GM12878 (cell line): ENCODE measurements around the gene SRSF7. TPM values are rescaled to one million over a fixed set of nuclear protein-coding genes. Genes with fewer than 3 reads are reported as not detected.
A peak's percentile ranks its signal among the peaks of the same experiment; 100 is the strongest.

Source experiments
- ATAC-seq: fragments of 200-7000 bp; cut with Tn5 transposase; 3 replicates; pipeline ENCODE4 v1.9.1; 2020; ENCODE audit warnings: mild to moderate bottlenecking, moderate library complexity
- BruUV-seq: library from RNA; stranded (reverse); fragments of 400-500 nt; replicated peaks from 2 replicates; lab custom pipeline; 2021; lab: Mats Ljungman, UMichigan
- CTCF ChIA-PET: fragments of 300-600 bp; sonication (Branson Sonifier 250); formaldehyde crosslinking; extraction: SDS; loops from one replicate; lab custom pipeline; 2021; ENCODE audit warnings: inconsistent platforms; lab: Yijun Ruan, JAX
- POLR2A ChIA-PET: fragments of 350-600 bp; formaldehyde crosslinking; extraction: SDS; loops from one replicate; lab custom pipeline; 2021; ENCODE audit warnings: inconsistent platforms; lab: Charles Lee
- RAD21 ChIA-PET: fragments of 300-600 bp; sonication (Branson Sonifier 250); formaldehyde crosslinking; loops from one replicate; lab custom pipeline; 2023; ENCODE audit warnings: antibody characterized with exemption; ENCODE audit not compliant: unreplicated experiment; lab: Charles Lee
- SMC1A ChIA-PET: fragments of 300-600 bp; sonication (Branson Sonifier 250); formaldehyde crosslinking; loops from one replicate; lab custom pipeline; 2023; ENCODE audit not compliant: unreplicated experiment, uncharacterized antibody; lab: Charles Lee
- DNase-seq: peaks from one replicate; pipeline ENCODE4 v3.0.0-alpha.2; 2011; ENCODE audit warnings: low read depth, low spot score
- FAIRE-seq: peaks from 3 replicates; lab custom pipeline; 2011; peaks lifted over from hg19 to GRCh38; lab: Jason Lieb, UNC
- H2AFZ ChIP-seq: 2 replicates; pipeline ENCODE4 v1.6.0; 2011; ENCODE audit warnings: low read depth, low read length, control low read depth; ENCODE audit not compliant: control insufficient read depth
- H3K27ac ChIP-seq: 2 replicates; pipeline ENCODE4 v1.5.1; 2011; ENCODE audit warnings: control low read depth; ENCODE audit not compliant: control insufficient read depth, insufficient read depth
- H3K27me3 ChIP-seq, 2 experiments: replicated peaks in 1 of 2; 2 replicates each; pipeline versions ENCODE4 v1.6.0 to v1.6.1; 2011; ENCODE audit warnings: low read length in 1 of 2; ENCODE audit not compliant: control insufficient read depth in 2 of 2, insufficient read depth in 2 of 2
- H3K36me3 ChIP-seq, 2 experiments: 2 replicates each; pipeline ENCODE4 v1.5.1; 2011; ENCODE audit warnings: low read length in 1 of 2; ENCODE audit not compliant: control insufficient read depth in 2 of 2, insufficient read depth in 2 of 2
- H3K4me1 ChIP-seq: 2 replicates; pipeline ENCODE4 v1.6.1; 2011; ENCODE audit warnings: mild to moderate bottlenecking, low read length, moderate library complexity, mixed read lengths; ENCODE audit not compliant: control insufficient read depth, insufficient read depth
- H3K4me2 ChIP-seq: 2 replicates; pipeline ENCODE4 v1.6.0; 2011; ENCODE audit warnings: control low read depth; ENCODE audit not compliant: control insufficient read depth, insufficient read depth
- H3K4me3 ChIP-seq: fragments of 200-600 bp; sonication (generic); 2 replicates; pipeline ENCODE4 v1.5.1; 2016
- H3K79me2 ChIP-seq: 2 replicates; pipeline ENCODE4 v1.6.0; 2011; ENCODE audit warnings: low read length; ENCODE audit not compliant: control insufficient read depth, insufficient read depth
- H3K9ac ChIP-seq: 2 replicates; pipeline ENCODE4 v1.8.0; 2011; ENCODE audit warnings: low read length, control low read depth, mixed read lengths; ENCODE audit not compliant: control insufficient read depth, insufficient read depth
- H3K9me3 ChIP-seq: replicated peaks from 3 replicates; pipeline ENCODE4 v1.5.1; 2011; ENCODE audit warnings: mild to moderate bottlenecking, low read length; ENCODE audit not compliant: control insufficient read depth, insufficient read depth
- H4K20me1 ChIP-seq: 2 replicates; pipeline ENCODE4 v1.6.0; 2011; ENCODE audit not compliant: control insufficient read depth, insufficient read depth
- CREB1 ChIP-seq: IDR thresholded peaks from 2 replicates; pipeline ENCODE4 v1.6.1; 2012; ENCODE audit warnings: low read depth, mild to moderate bottlenecking, inconsistent platforms
- HCFC1 ChIP-seq: fragments of 150-350 bp; IDR thresholded peaks from 2 replicates; pipeline ENCODE4 v1.6.1; 2014; ENCODE audit warnings: low read length
- PAX8 ChIP-seq: fragments of 450-650 bp; IDR thresholded peaks from 2 replicates; pipeline ENCODE4 v1.6.1; 2017; ENCODE audit warnings: mild to moderate bottlenecking, moderate library complexity
- POLR2A ChIP-seq: IDR thresholded peaks from 2 replicates; pipeline ENCODE4 v1.6.1; 2011; ENCODE audit warnings: low read depth, mild to moderate bottlenecking, low read length
- RAD21 ChIP-seq: IDR thresholded peaks from 2 replicates; pipeline ENCODE4 v1.6.1; 2011; ENCODE audit warnings: mild to moderate bottlenecking, low read depth, low read length, moderate library complexity; ENCODE audit not compliant: insufficient read depth
- SP1 ChIP-seq: IDR thresholded peaks from one replicate; pipeline ENCODE4 v1.6.1; 2011; ENCODE audit warnings: low read depth, low read length
- SPI1 ChIP-seq: IDR thresholded peaks from 2 replicates; pipeline ENCODE4 v1.6.1; 2011; ENCODE audit warnings: low read depth, mild to moderate bottlenecking, low read length, moderate library complexity, borderline replicate concordance; ENCODE audit not compliant: insufficient read depth
- WRNIP1 ChIP-seq: IDR thresholded peaks from 2 replicates; pipeline ENCODE4 v1.6.1; 2011; ENCODE audit warnings: low read depth, low read length, improper control_type of control experiment, borderline replicate concordance
- ZNF217 ChIP-seq: fragments of 450-650 bp; IDR thresholded peaks from 2 replicates; pipeline ENCODE4 v1.6.1; 2017; ENCODE audit warnings: antibody characterized with exemption, mild to moderate bottlenecking
- ZNF24 ChIP-seq: fragments of 450-650 bp; IDR thresholded peaks from 2 replicates; pipeline ENCODE4 v1.6.1; 2017; ENCODE audit warnings: antibody characterized with exemption, mild to moderate bottlenecking
- ZNF384 ChIP-seq: IDR thresholded peaks from 2 replicates; pipeline ENCODE4 v1.6.1; 2012; ENCODE audit warnings: low read depth, mild to moderate bottlenecking, low read length, improper control_type of control experiment, borderline replicate concordance
- WGBS: methylation state at CpG from one replicate; pipeline ENCODE4 v1.1.6; 2016; ENCODE audit warnings: low lambda C conversion rate; ENCODE audit not compliant: insufficient replicate concordance, insufficient coverage; ENCODE audit errors: missing lambda C conversion rate; 5-methylcytosine and 5-hydroxymethylcytosine counted together
- in situ Hi-C: fragments of 300-500 bp; cut with MboI; formaldehyde crosslinking; loops from 9 replicates; pipeline ENCODE4 v1.14.3; 2018; ENCODE audit warnings: mixed read lengths
- intact Hi-C: fragments of 100-400 bp; cut with micrococcal nuclease; formaldehyde crosslinking; loops from one replicate; pipeline ENCODE4 v1.14.2; 2022; ENCODE audit not compliant: unreplicated experiment
- polyA plus RNA-seq, 11 experiments: library from polyadenylated mRNA; depleted of rRNA in 4 of 11; unstranded in 6 of 11; stranded (reverse) in 5 of 11; fragments of >200 nt; fragmentation: Nextera tagmentation in 4 of 11; fragmentation: Illumina TruSeq in 1 of 11; extraction: Ambion mirVana in 4 of 11; extraction: Trizol in 1 of 11; gene quantifications; 1 replicate in 1 of 11; 2 replicates in 10 of 11; pipeline versions ENCODE4 v1.2.1 to v1.2.3, GENCODE V29; 2011 to 2016; ENCODE audit warnings: inconsistent platforms in 2 of 11, missing spikeins in 2 of 11, low read depth in 1 of 11
- total RNA-seq, 4 experiments: library from RNA; depleted of rRNA in 3 of 4; stranded (reverse); fragments of >200 nt in 3 of 4; fragmentation: Illumina TruSeq in 1 of 4; extraction: Trizol in 1 of 4; gene quantifications; 2 replicates each; pipeline versions ENCODE4 v1.2.1 to v1.2.3, GENCODE V29; 2013 to 2021
- TF ChIP-seq, protein P1 (sequence below): fragments of 150-350 bp; IDR thresholded peaks from 2 replicates; pipeline ENCODE4 v1.6.1; 2014; ENCODE audit warnings: mild to moderate bottlenecking, low read depth, low read length
- TF ChIP-seq, protein P2 (sequence below): fragments of 450-650 bp; IDR thresholded peaks from 2 replicates; pipeline ENCODE4 v1.6.1; 2017; ENCODE audit warnings: antibody characterized with exemption, mild to moderate bottlenecking, moderate library complexity
- TF ChIP-seq, protein P3 (sequence below): fragments of 450-650 bp; IDR thresholded peaks from 2 replicates; pipeline ENCODE4 v1.6.1; 2016; ENCODE audit warnings: mild to moderate bottlenecking

Gene SRSF7
- total and polyA plus RNA-seq, 10 of the 15 experiments (the other 5 are each of a cell fraction or from before 2014, with no cell fraction given) = 205 to 785 (median 408) TPM

DNA sequence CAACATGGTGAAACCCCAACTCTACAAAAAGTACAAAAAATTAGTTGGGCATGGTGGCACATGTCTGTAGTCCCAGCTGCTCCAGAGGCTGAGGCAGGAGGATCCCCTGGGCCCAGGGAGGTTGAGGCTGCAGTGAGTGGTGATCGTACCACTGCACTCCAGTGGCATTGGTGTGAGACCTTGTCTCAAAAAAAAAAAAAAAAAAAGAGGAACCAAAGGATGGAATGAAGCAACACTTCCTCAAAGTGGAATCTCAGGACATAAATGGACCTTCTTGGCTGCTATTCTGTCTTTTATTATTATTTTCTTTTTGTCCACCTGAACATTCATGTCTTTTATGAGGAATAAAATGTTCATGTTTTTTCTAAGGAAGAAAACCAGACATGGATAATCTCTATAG lies 40.6 kb upstream of the SRSF7 start:
- ATAC-seq = no peak
- SMC1A ChIA-PET = no interaction called here
- no peaks in the 10 kb centered on the region for H3K79me2 ChIP-seq
- H2AFZ ChIP-seq = no peak overlapping the region
- CTCF ChIA-PET = no interaction called here
- in situ Hi-C loops = no loop called here
- DNase-seq = no peak
- no peaks in the 10 kb centered on the region for H4K20me1 ChIP-seq
- no peaks in the 10 kb centered on the region for H3K9me3 ChIP-seq
- no peak overlapping the region for H3K27ac ChIP-seq
- POLR2A ChIA-PET = no interaction called here
- TF ChIP-seq ZNF24 = no peak
- TF ChIP-seq, protein P1, sequence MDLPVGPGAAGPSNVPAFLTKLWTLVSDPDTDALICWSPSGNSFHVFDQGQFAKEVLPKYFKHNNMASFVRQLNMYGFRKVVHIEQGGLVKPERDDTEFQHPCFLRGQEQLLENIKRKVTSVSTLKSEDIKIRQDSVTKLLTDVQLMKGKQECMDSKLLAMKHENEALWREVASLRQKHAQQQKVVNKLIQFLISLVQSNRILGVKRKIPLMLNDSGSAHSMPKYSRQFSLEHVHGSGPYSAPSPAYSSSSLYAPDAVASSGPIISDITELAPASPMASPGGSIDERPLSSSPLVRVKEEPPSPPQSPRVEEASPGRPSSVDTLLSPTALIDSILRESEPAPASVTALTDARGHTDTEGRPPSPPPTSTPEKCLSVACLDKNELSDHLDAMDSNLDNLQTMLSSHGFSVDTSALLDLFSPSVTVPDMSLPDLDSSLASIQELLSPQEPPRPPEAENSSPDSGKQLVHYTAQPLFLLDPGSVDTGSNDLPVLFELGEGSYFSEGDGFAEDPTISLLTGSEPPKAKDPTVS = no peak
- peak; percentile 39; the same call in 1 of the 2 replicates for TF ChIP-seq SPI1
- TF ChIP-seq ZNF217 = no peak
- 0% methylated on average over 1 of the region's 1 CpG for WGBS
- no TSS peak for BruUV-seq
- no peak for FAIRE-seq
- no peak overlapping the region for H3K4me3 ChIP-seq
- intact Hi-C loops = no loop called here
- H3K36me3 ChIP-seq = no peaks in the 10 kb centered on the region
- RAD21 ChIA-PET = no interaction called here
- H3K4me2 ChIP-seq = no peak overlapping the region
- no peak overlapping the region for H3K9ac ChIP-seq
- no peaks in the 10 kb centered on the region for H3K27me3 ChIP-seq
- H3K4me1 ChIP-seq = no peaks in the 10 kb centered on the region

DNA sequence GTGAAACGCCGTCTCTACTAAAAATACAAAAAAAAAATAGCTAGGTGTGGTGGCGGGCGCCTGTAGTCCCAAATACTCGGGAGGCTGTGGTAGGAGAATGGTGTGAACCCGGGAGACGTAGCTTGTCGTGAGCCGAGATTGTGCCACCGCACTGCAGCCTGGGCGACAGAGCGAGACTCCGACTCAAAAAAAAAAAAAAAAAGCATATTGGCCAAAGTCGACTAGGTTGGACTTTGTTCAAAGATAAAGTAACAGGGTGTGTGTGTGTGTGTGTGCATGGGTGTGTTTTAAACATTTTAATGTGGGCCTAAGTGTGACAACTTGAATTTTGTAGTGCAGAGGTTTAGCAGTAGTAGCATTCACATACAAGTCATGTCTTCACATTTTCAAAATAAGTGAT lies 38.5 kb upstream of the SRSF7 start:
- ChIA-PET CTCF (interaction anchor here (0.6 kb wide), 1 partner anchor 43 kb away, joined by 4 read pairs; no protein-coding TSS in a partner anchor), SMC1A (no interaction called here), POLR2A (interaction anchor here (0.6 kb wide), 1 partner anchor 212 kb away, joined by 3 read pairs; no protein-coding TSS in a partner anchor), RAD21 (no interaction called here)
- in situ Hi-C loops (no loop called here), intact Hi-C loops (no loop called here)
- H2AFZ ChIP-seq = no peak overlapping the region
- H3K4me2 ChIP-seq = no peak overlapping the region
- no peaks in the 10 kb centered on the region for H3K36me3 ChIP-seq
- H3K4me1 ChIP-seq = no peaks in the 10 kb centered on the region
- H3K9ac ChIP-seq = no peak overlapping the region
- no peaks in the 10 kb centered on the region for H3K79me2 ChIP-seq
- no peak overlapping the region for H3K4me3 ChIP-seq
- no TSS peak for BruUV-seq
- no peak overlapping the region for H3K27ac ChIP-seq
- 82% methylated on average over 12 of the region's 14 CpGs for WGBS
- DNase-seq (no peak), ATAC-seq (no peak), FAIRE-seq (no peak)
- no peaks in the 10 kb centered on the region for H3K27me3 ChIP-seq
- H4K20me1 ChIP-seq = no peaks in the 10 kb centered on the region
- no peaks in the 10 kb centered on the region for H3K9me3 ChIP-seq
- TF ChIP-seq POLR2A (no peak), WRNIP1 (no peak), ZNF384 (no peak), CREB1 (no peak), RAD21 (no peak), SP1 (no peak), PAX8 (no peak), HCFC1 (no peak)
- TF ChIP-seq, protein P2, sequence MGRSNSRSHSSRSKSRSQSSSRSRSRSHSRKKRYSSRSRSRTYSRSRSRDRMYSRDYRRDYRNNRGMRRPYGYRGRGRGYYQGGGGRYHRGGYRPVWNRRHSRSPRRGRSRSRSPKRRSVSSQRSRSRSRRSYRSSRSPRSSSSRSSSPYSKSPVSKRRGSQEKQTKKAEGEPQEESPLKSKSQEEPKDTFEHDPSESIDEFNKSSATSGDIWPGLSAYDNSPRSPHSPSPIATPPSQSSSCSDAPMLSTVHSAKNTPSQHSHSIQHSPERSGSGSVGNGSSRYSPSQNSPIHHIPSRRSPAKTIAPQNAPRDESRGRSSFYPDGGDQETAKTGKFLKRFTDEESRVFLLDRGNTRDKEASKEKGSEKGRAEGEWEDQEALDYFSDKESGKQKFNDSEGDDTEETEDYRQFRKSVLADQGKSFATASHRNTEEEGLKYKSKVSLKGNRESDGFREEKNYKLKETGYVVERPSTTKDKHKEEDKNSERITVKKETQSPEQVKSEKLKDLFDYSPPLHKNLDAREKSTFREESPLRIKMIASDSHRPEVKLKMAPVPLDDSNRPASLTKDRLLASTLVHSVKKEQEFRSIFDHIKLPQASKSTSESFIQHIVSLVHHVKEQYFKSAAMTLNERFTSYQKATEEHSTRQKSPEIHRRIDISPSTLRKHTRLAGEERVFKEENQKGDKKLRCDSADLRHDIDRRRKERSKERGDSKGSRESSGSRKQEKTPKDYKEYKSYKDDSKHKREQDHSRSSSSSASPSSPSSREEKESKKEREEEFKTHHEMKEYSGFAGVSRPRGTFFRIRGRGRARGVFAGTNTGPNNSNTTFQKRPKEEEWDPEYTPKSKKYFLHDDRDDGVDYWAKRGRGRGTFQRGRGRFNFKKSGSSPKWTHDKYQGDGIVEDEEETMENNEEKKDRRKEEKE = no peak
- TF ChIP-seq, protein P3, sequence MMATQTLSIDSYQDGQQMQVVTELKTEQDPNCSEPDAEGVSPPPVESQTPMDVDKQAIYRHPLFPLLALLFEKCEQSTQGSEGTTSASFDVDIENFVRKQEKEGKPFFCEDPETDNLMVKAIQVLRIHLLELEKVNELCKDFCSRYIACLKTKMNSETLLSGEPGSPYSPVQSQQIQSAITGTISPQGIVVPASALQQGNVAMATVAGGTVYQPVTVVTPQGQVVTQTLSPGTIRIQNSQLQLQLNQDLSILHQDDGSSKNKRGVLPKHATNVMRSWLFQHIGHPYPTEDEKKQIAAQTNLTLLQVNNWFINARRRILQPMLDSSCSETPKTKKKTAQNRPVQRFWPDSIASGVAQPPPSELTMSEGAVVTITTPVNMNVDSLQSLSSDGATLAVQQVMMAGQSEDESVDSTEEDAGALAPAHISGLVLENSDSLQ = no peak
